VCaP (cell line): ENCODE results near the gene MTFMT.

Source experiments
- H3K27ac ChIP-seq: fragments of 450-650 bp; 2 replicates; pipeline ENCODE4 v1.5.1; 2017
- TF ChIP-seq, protein P1 (sequence below): fragments of 450-650 bp; conservative IDR thresholded peaks from 2 replicates; pipeline ENCODE4 v1.5.1; 2017; ENCODE audit warnings: mild to moderate bottlenecking, moderate library complexity

The MTFMT gene

DNA sequence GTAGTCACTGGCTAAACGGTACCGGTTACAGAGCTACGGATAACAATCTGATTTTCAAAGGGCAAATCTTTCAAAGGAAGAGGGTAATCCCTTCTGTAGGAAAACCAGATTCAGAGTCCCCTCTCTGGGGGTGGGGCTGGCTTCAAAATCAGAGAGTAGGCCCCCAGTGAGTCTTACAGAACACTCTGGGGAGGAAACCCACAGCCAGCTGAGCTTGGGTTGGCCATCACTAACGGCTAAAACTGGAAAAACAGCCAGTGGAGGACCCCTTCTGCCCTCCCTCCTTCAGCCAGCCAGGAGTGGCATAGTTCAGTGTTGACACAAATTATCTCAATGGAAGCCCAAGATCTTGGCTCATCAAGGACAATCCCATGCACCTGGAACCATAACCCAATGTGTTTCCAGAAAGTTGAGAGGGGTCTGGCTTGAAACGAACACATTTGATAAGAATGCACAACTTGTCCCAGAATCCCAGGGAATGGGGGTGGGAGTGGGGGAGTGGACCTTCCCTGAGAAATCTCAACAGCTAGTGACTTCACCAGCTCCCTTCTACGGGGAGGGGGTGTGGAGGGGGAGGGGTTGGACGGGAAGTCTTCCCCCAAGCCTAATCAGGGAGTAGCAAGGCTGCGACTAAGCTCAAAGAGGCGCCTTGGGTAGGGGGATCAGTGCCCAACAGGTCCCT lies 37.3 kb upstream of the MTFMT start:
- no peak overlapping the region for H3K27ac ChIP-seq
- TF ChIP-seq, protein P1, sequence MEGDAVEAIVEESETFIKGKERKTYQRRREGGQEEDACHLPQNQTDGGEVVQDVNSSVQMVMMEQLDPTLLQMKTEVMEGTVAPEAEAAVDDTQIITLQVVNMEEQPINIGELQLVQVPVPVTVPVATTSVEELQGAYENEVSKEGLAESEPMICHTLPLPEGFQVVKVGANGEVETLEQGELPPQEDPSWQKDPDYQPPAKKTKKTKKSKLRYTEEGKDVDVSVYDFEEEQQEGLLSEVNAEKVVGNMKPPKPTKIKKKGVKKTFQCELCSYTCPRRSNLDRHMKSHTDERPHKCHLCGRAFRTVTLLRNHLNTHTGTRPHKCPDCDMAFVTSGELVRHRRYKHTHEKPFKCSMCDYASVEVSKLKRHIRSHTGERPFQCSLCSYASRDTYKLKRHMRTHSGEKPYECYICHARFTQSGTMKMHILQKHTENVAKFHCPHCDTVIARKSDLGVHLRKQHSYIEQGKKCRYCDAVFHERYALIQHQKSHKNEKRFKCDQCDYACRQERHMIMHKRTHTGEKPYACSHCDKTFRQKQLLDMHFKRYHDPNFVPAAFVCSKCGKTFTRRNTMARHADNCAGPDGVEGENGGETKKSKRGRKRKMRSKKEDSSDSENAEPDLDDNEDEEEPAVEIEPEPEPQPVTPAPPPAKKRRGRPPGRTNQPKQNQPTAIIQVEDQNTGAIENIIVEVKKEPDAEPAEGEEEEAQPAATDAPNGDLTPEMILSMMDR = no peak

DNA sequence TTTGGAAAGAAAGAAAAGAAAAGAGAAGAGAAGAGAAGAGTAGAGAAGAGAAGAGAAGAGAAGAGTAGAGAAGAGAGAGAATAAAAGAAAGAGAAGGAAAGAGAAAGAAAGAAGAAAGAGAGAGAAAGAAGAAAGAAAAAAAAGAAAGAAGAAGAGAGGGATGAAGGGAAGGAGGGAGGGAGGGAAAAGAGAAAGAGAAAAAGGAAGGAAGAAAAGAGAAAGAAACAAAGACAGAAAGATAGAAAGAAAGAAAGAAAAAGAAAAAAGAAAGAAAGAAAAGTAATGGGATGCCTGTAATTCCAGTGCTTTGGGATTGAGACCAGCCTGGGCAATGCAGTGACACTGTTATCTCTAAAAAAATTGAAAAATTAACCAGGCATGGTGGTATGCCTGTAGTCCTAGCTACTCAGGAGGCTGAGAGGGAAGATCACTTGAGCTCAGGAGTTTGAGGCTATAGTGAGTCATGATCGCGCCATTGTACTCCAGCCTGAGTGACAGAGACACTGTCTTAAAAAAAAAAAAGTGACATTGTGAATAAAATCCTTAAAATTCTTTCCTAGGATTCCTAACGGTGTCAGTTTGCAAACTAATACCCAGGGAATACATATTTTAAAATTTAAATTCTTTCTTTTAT lies 36.7 kb upstream of the MTFMT start:
- TF ChIP-seq, protein P1 = no peak
- no peak overlapping the region for H3K27ac ChIP-seq

DNA sequence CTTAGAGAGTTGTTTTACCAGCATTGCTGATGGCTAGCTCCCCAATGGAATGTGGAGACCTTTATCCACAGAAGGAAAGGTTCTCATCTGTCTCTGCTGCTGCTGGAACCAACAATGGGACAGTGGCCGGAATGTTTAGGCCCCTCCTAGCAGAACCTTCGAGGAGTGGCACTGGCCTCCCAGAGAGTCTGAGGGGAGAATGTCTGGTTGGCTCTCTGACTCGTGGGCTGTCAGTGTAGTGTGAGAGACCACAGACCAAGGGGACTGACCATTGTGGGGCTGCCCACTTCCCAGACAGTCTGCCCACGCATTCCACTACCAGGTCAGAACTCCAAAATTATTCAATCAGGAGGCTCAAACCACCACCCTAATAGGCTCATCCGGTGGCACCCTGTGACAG lies 33.3 kb upstream of the MTFMT start:
- H3K27ac ChIP-seq = no peak overlapping the region
- TF ChIP-seq, protein P1 = no peak

DNA sequence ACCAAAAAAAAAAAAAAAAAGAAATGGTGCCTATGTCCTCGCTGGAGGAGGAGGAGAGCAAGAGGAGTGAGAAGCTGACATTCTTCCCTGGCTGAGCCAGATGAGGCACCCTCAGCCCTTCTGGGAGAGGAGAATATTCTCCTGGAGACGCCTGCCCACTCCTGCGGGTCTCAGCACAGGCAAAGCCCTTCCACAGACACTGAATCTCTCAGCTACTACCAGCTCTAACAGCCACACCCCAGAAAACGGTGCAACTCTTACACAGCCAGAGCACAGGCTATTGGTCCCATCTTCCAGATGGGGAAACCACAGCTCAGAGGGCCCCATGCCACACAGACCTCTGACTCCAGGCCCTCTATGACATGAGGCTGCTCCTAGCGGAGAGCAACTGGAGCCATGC lies 32.6 kb upstream of the MTFMT start:
- TF ChIP-seq, protein P1 = no peak
- H3K27ac ChIP-seq = no peak overlapping the region

DNA sequence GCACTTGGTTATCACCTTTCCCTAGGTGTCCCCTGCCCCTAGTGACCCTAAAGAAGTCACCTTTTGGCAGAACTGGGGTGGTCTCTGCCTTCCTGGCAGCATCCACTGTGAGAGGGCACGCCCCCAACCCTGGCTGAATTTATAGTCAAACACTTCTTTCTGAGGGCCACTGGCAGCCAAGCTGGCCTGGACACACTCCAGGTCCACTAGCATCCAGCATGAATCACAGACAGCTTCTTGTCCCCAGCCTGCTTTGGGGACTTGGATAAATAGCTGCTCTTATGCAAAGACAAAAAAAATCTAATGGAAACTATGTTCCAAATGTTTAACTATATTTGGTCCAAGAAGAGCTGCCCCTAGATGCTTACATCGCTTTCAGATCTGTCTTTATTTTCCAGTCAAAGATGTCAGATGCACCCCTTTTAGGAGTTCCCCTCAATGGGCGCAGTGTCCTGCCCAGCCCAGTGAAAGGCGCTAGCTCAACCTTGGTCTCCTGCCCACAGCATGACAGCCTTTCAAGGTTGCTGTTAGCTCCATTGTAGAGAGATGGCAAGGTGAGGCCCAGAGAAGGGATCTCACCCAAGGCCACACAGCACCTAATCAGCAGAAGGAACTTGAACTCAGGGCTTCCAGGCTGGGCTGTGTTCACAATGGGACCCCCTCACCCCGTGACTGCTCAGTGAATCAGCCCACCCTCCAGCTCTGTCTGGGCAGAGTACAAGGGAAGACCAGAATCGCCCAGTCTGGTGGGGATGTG lies 31.4 kb upstream of the MTFMT start:
- TF ChIP-seq, protein P1 = no peak
- H3K27ac ChIP-seq = no peak overlapping the region

DNA sequence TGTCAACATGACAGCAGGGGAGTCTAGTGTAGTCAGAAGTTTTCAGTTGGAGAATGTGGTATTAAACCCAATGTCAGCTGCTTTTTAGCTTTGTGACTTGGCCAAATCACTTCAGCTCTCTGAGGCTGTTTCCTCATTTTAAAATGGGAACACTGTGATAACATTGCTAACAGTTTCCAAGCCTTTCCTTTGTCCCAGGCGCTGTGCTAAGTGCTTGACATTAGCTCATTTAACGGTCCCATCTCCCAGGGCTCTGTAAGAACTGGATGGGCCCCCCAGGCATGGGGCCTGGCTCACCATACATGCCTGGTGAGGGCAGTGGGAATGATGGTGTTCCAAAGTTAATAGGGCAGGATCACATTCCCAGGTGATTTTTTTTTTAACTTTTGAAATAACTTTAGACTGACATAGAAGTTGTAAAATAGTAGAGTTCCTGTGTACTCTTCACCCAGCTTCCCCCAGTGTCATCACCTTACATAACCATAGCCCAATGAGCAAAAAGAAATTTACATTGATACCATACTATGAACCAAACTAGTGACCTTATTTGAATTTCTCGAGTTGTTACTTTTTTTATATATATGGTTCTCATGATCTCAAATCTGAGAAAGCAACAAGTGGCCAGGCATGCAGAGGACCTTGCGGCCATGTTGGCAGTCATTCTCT lies 30.6 kb upstream of the MTFMT start:
- H3K27ac ChIP-seq = no peak overlapping the region
- TF ChIP-seq, protein P1 = no peak

DNA sequence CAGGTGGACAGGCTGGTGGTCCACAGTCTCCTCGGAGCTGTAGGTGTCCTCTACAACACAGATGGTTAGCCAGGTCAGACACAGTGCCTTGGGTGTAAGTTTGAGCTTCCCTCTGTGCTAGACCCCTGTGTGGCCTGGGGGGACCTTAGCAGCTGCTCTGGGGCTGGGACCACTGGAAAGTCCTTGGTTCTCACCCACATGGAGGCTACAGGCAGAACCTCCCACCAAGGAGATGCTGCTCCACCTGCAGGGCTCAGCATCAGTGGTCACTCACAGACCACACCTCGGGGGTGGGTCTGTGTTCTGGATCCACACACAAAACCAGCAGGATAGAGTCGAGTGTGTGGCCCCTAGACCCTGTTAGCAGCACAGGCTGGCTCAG lies 29.9 kb upstream of the MTFMT start:
- TF ChIP-seq, protein P1 = no peak
- no peak overlapping the region for H3K27ac ChIP-seq
